Epithelial cell of esophagus (primary cell): ENCODE data around the gene SPEM1.
"Not testable (repeated sequence)": the region's sequence is repeated elsewhere in the genome, so short reads cannot be mapped to it uniquely, and the experiment has no call there.

Source experiments
- DNase-seq: peaks from one replicate; pipeline ENCODE4 v3.0.0; 2010; ENCODE audit warnings: low read depth
- H3K4me3 ChIP-seq: 2 replicates; pipeline ENCODE4 v1.5.1; 2011; ENCODE audit warnings: mild to moderate bottlenecking, low read length, control low read depth
- TF ChIP-seq, protein P1 (sequence below): IDR thresholded peaks from 2 replicates; pipeline ENCODE4 v1.5.1; 2011; ENCODE audit warnings: low read depth, mild to moderate bottlenecking, low read length, control low read depth, inconsistent platforms; ENCODE audit not compliant: insufficient read depth; ENCODE audit errors: missing control alignments

SPEM1 gene

GRCh38 chr17:7468804-7469389 lies 48.8 kb downstream of the SPEM1 start:
- no peak for DNase-seq
- no peak overlapping the region for H3K4me3 ChIP-seq
- TF ChIP-seq, protein P1, sequence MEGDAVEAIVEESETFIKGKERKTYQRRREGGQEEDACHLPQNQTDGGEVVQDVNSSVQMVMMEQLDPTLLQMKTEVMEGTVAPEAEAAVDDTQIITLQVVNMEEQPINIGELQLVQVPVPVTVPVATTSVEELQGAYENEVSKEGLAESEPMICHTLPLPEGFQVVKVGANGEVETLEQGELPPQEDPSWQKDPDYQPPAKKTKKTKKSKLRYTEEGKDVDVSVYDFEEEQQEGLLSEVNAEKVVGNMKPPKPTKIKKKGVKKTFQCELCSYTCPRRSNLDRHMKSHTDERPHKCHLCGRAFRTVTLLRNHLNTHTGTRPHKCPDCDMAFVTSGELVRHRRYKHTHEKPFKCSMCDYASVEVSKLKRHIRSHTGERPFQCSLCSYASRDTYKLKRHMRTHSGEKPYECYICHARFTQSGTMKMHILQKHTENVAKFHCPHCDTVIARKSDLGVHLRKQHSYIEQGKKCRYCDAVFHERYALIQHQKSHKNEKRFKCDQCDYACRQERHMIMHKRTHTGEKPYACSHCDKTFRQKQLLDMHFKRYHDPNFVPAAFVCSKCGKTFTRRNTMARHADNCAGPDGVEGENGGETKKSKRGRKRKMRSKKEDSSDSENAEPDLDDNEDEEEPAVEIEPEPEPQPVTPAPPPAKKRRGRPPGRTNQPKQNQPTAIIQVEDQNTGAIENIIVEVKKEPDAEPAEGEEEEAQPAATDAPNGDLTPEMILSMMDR, result no peak

DNA sequence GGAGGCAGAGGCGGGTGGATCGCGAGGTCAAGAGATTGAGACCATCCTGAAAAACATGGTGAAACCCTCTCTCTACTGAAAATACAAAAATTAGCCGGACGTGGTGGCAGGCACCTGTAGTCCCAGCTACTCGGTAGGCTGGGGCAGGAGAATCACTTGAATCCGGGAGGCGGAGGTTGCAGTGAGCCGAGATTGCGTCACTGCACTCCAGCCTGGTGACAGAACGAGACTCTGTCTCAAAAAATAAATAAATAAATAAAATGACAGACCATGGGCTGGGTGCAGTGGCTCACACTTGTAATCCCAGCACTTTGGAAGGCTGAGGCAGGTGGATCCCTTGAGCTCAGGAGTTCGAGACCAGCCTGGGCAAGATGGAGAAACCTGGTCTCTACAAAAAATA lies 49.7 kb downstream of the SPEM1 start:
- not testable (repeated sequence) for DNase-seq, H3K4me3 ChIP-seq

DNA sequence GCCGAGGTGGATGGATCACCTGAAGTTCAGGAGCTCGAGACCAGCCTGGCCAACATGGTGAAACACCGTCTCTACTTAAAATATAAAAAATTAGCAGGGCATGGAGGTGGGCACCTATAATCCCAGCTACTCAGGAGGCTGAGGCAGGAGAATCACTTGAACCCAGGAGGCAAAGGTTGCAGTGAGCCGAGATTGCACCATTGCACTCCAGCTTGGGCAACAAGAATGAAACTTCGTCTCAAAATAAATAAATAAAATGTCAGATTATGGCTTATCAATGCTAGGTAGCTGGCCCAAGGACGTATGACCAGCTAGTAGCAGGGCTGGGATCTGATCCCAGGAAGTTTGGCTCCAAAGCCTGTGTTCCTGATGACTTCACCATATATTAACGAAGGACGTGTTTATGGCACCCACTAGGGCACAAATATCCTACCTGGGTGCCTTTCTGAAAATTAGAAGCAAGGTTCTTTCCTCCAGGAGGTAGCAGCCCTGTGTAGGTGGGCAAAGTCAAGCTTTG lies 50.4 kb downstream of the SPEM1 start:
- not testable (repeated sequence) for DNase-seq, H3K4me3 ChIP-seq
